HepG2 (cell line): ENCODE data around the gene BMF. TPM values are rescaled to one million over a fixed set of nuclear protein-coding genes. Genes with fewer than 3 reads are reported as not detected.
A peak's percentile ranks its signal among the peaks of the same experiment; 100 is the strongest.

Experiments used
- CBFB ChIP-seq: sonication (generic); formaldehyde crosslinking; IDR thresholded peaks from 2 replicates; pipeline ENCODE4 v1.4.0; 2020; ENCODE audit warnings: missing genetic modification reagents
- IRF2 ChIP-seq: IDR thresholded peaks from 2 replicates; pipeline ENCODE4 v1.6.1; 2018; ENCODE audit warnings: missing genetic modification reagents, missing compliant biosample characterization
- MEF2D ChIP-seq: sonication (generic); formaldehyde crosslinking; IDR thresholded peaks from 2 replicates; pipeline ENCODE4 v1.5.1; 2020; ENCODE audit warnings: mild to moderate bottlenecking, missing genetic modification reagents
- NFATC3 ChIP-seq: sonication (generic); formaldehyde crosslinking; IDR thresholded peaks from 2 replicates; pipeline ENCODE4 v1.5.1; 2020; ENCODE audit warnings: mild to moderate bottlenecking, missing genetic modification reagents
- POLR2A ChIP-seq, 2 experiments: IDR thresholded peaks; 2 replicates each; pipeline ENCODE4 v1.6.1; 2011; ENCODE audit warnings: low read depth in 2 of 2, low read length in 2 of 2, mild to moderate bottlenecking in 1 of 2, moderate library complexity in 1 of 2; ENCODE audit not compliant: insufficient read depth in 1 of 2
- ZFX ChIP-seq: sonication (generic); formaldehyde crosslinking; IDR thresholded peaks from 2 replicates; pipeline ENCODE4 v1.4.0; 2020; ENCODE audit warnings: mild to moderate bottlenecking, low read depth, missing genetic modification reagents, moderate library complexity
- ZNF501 ChIP-seq: sonication (generic); formaldehyde crosslinking; IDR thresholded peaks from 2 replicates; pipeline ENCODE4 v1.5.1; 2020; ENCODE audit warnings: mild to moderate bottlenecking, moderate library complexity, missing genetic modification reagents
- polyA plus RNA-seq, 8 experiments: library from polyadenylated mRNA; depleted of rRNA in 3 of 8; stranded (reverse) in 7 of 8; unstranded in 1 of 8; fragments of >200 nt; fragmentation: Illumina TruSeq in 4 of 8; extraction: Trizol in 4 of 8; gene quantifications; 2 replicates each; pipeline versions ENCODE4 v1.2.1 to v1.2.3, GENCODE V29; 2011 to 2016; ENCODE audit warnings: low read depth in 4 of 8, missing spikeins in 1 of 8, mixed read lengths in 1 of 8; ENCODE audit not compliant: insufficient read depth in 1 of 8
- total RNA-seq, 5 experiments: library from RNA; depleted of rRNA; stranded (reverse); fragments of >200 nt; fragmentation: Illumina TruSeq; extraction: Trizol; gene quantifications; 2 replicates each; pipeline ENCODE4 v1.2.3, GENCODE V29; 2016; ENCODE audit warnings: low read depth in 1 of 5
- TF ChIP-seq, protein P1 (sequence below): IDR thresholded peaks from 2 replicates; pipeline ENCODE4 v1.6.1; 2016; ENCODE audit warnings: missing compliant biosample characterization, missing genetic modification reagents, borderline replicate concordance
- TF ChIP-seq, protein P2 (sequence below): sonication (generic); formaldehyde crosslinking; IDR thresholded peaks from 2 replicates; pipeline ENCODE4 v1.5.1; 2020; ENCODE audit warnings: missing genetic modification reagents, mild to moderate bottlenecking, borderline replicate concordance
- TF ChIP-seq, protein P3 (sequence below): sonication (generic); formaldehyde crosslinking; IDR thresholded peaks from 2 replicates; pipeline ENCODE4 v1.4.0; 2020; ENCODE audit warnings: missing genetic modification reagents, borderline replicate concordance

The BMF gene
- total and polyA plus RNA-seq, 2 of the 13 experiments (the other 11 are each of a cell fraction or from before 2014, with no cell fraction given): 8.7 to 15.9 TPM

DNA sequence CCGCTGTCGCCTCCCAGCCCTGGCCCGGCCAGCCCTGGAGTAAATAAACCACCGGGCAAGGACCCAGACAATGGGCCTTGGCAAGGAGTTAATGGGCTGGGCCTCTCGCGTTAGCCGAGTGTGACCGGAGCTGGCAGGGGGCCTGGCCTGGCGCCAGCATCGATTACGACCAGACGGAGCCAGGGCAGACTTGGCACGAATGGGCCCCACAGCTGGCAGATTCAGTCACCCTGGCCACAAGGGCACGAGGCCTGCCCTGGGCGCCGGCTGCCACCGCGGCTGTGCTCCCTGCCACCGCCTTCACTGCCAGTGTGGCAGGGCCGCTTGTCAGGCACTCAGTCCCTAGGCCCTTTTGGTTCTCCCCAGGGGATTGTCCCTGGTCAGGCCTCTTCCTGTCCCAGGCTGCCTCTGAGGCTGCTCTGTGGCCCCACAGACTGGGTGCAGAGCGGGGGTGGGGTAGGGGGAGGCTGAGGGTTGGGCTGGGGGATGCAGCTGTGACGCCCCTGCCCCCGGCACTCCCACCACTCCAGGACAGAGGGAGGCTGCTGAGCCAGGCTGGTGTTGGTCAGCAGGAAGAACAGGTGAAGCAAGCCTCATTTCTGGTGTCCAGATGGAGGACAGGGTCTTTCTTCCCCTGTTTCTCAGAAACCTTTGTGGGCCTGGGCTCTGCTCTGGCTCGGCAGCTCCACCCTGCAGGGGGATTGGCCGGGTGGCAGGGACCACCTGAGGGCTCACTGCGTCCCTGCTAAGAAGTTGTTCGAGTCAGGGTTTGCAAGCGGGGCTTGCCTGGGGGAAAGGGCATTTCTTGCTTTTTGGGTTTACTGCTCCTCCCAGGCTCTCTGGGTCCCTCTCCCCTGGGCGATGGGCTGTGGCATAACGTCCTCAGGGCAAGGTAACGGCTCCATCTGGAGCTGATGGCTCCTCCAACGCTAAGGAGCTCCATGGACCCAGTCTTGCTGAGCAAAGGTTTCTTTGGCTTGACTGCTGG lies 39.2 kb downstream of the BMF start (continued):
- TF ChIP-seq, protein P1, sequence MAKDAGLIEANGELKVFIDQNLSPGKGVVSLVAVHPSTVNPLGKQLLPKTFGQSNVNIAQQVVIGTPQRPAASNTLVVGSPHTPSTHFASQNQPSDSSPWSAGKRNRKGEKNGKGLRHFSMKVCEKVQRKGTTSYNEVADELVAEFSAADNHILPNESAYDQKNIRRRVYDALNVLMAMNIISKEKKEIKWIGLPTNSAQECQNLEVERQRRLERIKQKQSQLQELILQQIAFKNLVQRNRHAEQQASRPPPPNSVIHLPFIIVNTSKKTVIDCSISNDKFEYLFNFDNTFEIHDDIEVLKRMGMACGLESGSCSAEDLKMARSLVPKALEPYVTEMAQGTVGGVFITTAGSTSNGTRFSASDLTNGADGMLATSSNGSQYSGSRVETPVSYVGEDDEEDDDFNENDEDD: 0 out of 2 replicates have a peak, but pooled peaks have one; percentile 32
- TF ChIP-seq ZNF501 (no peak), IRF2 (CRISPR knock-in tag) (peak; percentile 38; the same call in 1 of the 2 replicates), POLR2A (IDR thresholded peaks at IDR 0.05; ENCODE audit: insufficient read depth in 1 of 2, low read depth in 2 of 2, low read length in 2 of 2) (peak in 1 of 2 experiments; percentile 50; a peak in 1 of 4 replicates), ZFX (CRISPR knock-in tag) (peak; percentile 89), NFATC3 (CRISPR knock-in tag) (no peak), CBFB (CRISPR knock-in tag) (no peak; the same call in 1 of the 2 replicates), MEF2D (CRISPR knock-in tag) (peak; percentile 69; the same call in 1 of the 2 replicates)
- TF ChIP-seq, protein P2, sequence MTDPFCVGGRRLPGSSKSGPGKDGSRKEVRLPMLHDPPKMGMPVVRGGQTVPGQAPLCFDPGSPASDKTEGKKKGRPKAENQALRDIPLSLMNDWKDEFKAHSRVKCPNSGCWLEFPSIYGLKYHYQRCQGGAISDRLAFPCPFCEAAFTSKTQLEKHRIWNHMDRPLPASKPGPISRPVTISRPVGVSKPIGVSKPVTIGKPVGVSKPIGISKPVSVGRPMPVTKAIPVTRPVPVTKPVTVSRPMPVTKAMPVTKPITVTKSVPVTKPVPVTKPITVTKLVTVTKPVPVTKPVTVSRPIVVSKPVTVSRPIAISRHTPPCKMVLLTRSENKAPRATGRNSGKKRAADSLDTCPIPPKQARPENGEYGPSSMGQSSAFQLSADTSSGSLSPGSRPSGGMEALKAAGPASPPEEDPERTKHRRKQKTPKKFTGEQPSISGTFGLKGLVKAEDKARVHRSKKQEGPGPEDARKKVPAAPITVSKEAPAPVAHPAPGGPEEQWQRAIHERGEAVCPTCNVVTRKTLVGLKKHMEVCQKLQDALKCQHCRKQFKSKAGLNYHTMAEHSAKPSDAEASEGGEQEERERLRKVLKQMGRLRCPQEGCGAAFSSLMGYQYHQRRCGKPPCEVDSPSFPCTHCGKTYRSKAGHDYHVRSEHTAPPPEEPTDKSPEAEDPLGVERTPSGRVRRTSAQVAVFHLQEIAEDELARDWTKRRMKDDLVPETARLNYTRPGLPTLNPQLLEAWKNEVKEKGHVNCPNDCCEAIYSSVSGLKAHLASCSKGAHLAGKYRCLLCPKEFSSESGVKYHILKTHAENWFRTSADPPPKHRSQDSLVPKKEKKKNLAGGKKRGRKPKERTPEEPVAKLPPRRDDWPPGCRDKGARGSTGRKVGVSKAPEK (CRISPR knock-in tag): 0 out of 2 replicates have a peak, but pooled peaks have one; percentile 48
- TF ChIP-seq, protein P3, sequence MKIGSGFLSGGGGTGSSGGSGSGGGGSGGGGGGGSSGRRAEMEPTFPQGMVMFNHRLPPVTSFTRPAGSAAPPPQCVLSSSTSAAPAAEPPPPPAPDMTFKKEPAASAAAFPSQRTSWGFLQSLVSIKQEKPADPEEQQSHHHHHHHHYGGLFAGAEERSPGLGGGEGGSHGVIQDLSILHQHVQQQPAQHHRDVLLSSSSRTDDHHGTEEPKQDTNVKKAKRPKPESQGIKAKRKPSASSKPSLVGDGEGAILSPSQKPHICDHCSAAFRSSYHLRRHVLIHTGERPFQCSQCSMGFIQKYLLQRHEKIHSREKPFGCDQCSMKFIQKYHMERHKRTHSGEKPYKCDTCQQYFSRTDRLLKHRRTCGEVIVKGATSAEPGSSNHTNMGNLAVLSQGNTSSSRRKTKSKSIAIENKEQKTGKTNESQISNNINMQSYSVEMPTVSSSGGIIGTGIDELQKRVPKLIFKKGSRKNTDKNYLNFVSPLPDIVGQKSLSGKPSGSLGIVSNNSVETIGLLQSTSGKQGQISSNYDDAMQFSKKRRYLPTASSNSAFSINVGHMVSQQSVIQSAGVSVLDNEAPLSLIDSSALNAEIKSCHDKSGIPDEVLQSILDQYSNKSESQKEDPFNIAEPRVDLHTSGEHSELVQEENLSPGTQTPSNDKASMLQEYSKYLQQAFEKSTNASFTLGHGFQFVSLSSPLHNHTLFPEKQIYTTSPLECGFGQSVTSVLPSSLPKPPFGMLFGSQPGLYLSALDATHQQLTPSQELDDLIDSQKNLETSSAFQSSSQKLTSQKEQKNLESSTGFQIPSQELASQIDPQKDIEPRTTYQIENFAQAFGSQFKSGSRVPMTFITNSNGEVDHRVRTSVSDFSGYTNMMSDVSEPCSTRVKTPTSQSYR (CRISPR knock-in tag): 0 out of 2 replicates have a peak, but pooled peaks have one; percentile 4
